Adrenal gland (tissue), 12 donors: ENCODE results near the gene GLIPR2. TPM values are rescaled to one million over a fixed set of nuclear protein-coding genes. Genes with fewer than 3 reads are reported as not detected.
A peak's percentile ranks its signal among the peaks of the same experiment; 100 is the strongest.

Source experiments
- DNase-seq, 7 donors: peaks; one replicate each; pipeline ENCODE4 v3.0.0-alpha.2; 2019 to 2020
- H3K27ac ChIP-seq, 5 donors: fragments of 200-600 bp; sonication (generic) in 4 of 5; 1 replicate in 3 of 5; 2 replicates in 2 of 5; pipeline versions ENCODE4 v1.5.1 to v1.8.0; 2016 to 2020; ENCODE audit warnings: mild to moderate bottlenecking in 1 of 5
- H3K27me3 ChIP-seq: fragments of 200-600 bp; 2 replicates; pipeline ENCODE4 v1.8.0; 2021
- H3K36me3 ChIP-seq, 2 donors: fragments of 200-600 bp; replicated peaks in 1 of 2; 1 replicate in 1 of 2; 2 replicates in 1 of 2; pipeline versions ENCODE4 v1.5.1 to v1.8.0; 2018 to 2022
- H3K4me1 ChIP-seq, 2 donors: fragments of 200-600 bp; replicated peaks in 1 of 2; 1 replicate in 1 of 2; 2 replicates in 1 of 2; pipeline versions ENCODE4 v1.5.1 to v1.8.0; 2018 to 2021
- H3K4me3 ChIP-seq, 4 donors: fragments of 200-600 bp; sonication (generic) in 3 of 4; one replicate each; pipeline ENCODE4 v1.5.1; 2016 to 2018
- H3K9me3 ChIP-seq, 3 donors: fragments of 200-600 bp; sonication (generic) in 1 of 3; replicated peaks in 1 of 3; 1 replicate in 2 of 3; 2 replicates in 1 of 3; pipeline versions ENCODE4 v1.5.1 to v1.8.0; 2016 to 2021
- POLR2A ChIP-seq, 2 donors: fragments of 450-650 bp; IDR thresholded peaks; one replicate each; pipeline ENCODE4 v1.6.1; 2017; ENCODE audit warnings: antibody characterized with exemption in 2 of 2, mild to moderate bottlenecking in 2 of 2, moderate library complexity in 1 of 2
- WGBS, 4 donors: extraction: QIAGEN DNeasy Blood & Tissue Kit in 2 of 4; methylation state at CpG; one replicate each; pipeline versions ENCODE4 v1.1.5 to v1.1.7; 2013 to 2017; 5-methylcytosine and 5-hydroxymethylcytosine counted together
- intact Hi-C, 2 donors: fragments of 100-400 bp; cut with DNase I; formaldehyde crosslinking; loops; one replicate each; pipeline versions ENCODE4 v1.14.1 to v1.15.0; 2022 to 2023
- polyA plus RNA-seq, 3 donors: library from polyadenylated mRNA; stranded (reverse); fragments of 200-250 nt in 2 of 3; fragments of 350-450 nt in 1 of 3; fragmentation: Illumina TruSeq in 1 of 3; extraction: RNeasy Lipid Tissue Mini Kit (QIAGEN cat#74804) in 1 of 3; gene quantifications; one replicate each; pipeline ENCODE4 v1.2.3, GENCODE V29; 2013 to 2014
- total RNA-seq, 9 donors: library from RNA; depleted of rRNA in 4 of 9; stranded (reverse); fragments of >200 nt in 4 of 9; fragments of 120-200 nt in 1 of 9; fragmentation: NEBNext Ultra II Directional in 1 of 9; extraction: Animal tissue kit (Norgen Biotek cat#: 25700) in 1 of 9; gene quantifications; one replicate each; pipeline versions ENCODE4 v1.1.0 to v1.2.4, GENCODE V29; 2013 to 2023
- TF ChIP-seq, protein P1 (sequence below), 6 experiments: fragments of 450-650 bp in 4 of 6; fragments of 200-600 bp in 2 of 6; sonication (generic) in 1 of 6; IDR thresholded peaks; 1 replicate in 5 of 6; 2 replicates in 1 of 6; pipeline versions ENCODE4 v1.5.1 to v1.8.0; 2016 to 2021; ENCODE audit warnings: antibody characterized with exemption in 6 of 6, mild to moderate bottlenecking in 2 of 6, moderate library complexity in 1 of 6
- donor health status: healthy with polysubstance abuse.
- donor health status: Bipolar disorder and iron deficiency.
- donor health status: DM: yes; HTN: yes; CAD: no.
- donor health status: DM: no; HTN: no; CAD: no.
- donor health status: DM: no; HTN: no; CAD: no.
- donor health status: DM: yes; HTN: yes; CAD: no.

Gene GLIPR2
- total and polyA plus RNA-seq, 12 donors: 16.1 to 56.3 (median 33.5) TPM

DNA sequence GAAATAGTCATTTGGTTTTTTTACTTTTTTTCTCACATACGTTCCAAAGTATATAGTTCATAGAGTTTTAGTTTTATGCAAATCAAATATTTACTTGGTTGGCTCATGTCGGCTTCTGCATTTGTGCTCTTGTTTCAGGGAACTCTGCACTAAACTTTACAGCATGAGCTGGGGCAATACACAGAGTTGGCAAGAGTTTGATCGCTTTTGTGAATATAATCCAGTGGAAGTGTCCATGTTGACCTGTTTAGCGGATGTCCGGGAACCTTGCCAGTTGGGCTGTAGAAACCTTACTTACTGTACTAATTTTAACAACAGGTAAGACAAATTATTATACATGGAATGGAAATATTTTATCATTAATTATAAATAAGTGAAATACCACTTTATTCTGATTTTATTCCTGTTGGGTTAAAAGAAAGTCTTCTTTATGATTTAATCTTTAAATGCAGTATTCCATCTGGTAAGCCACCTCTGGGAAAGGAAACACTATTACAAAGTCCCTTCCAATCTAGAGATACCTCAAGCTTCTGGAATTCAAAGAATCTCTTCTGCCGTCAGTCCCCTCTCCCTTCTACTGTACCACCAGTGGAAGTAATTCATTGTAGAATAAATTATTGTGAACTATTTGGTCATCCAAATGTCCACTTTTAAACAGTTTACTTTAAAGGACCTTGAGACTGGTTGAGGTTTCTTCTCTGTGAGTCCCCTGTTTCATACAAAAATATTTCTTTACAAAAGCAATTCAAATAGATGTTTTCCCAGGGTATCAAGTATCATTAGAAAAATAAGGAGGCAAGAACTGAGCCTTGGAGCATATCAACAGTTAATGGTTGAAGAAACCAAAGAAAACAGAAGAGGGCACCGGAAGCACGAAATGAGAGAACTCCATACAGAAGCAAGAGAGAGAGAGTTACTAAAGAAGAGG is 45.2 kb upstream of the GLIPR2 start:
- no peak for TF ChIP-seq POLR2A (IDR thresholded peaks at IDR 0.05)
- TF ChIP-seq, protein P1, sequence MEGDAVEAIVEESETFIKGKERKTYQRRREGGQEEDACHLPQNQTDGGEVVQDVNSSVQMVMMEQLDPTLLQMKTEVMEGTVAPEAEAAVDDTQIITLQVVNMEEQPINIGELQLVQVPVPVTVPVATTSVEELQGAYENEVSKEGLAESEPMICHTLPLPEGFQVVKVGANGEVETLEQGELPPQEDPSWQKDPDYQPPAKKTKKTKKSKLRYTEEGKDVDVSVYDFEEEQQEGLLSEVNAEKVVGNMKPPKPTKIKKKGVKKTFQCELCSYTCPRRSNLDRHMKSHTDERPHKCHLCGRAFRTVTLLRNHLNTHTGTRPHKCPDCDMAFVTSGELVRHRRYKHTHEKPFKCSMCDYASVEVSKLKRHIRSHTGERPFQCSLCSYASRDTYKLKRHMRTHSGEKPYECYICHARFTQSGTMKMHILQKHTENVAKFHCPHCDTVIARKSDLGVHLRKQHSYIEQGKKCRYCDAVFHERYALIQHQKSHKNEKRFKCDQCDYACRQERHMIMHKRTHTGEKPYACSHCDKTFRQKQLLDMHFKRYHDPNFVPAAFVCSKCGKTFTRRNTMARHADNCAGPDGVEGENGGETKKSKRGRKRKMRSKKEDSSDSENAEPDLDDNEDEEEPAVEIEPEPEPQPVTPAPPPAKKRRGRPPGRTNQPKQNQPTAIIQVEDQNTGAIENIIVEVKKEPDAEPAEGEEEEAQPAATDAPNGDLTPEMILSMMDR (IDR thresholded peaks at IDR 0.05): no peak
- no peaks in the 10 kb centered on the region for H3K27me3 ChIP-seq
- intact Hi-C loops: no loop called here
- no peak overlapping the region for H3K4me3 ChIP-seq
- no peaks in the 10 kb centered on the region for H3K9me3 ChIP-seq
- H3K27ac ChIP-seq: peak overlapping the region in 1 of 5 donors; percentile 10
- peak in 6 of 7 donors; percentile 20 to 65 (median 42) for DNase-seq
- WGBS, 4 donors: 35 to 52% (median 41%) methylated on average over 8 of the region's 8 CpGs
- H3K36me3 ChIP-seq: peaks cover 0 to 3% of the 10 kb centered on the region in 2 donors
- peaks cover 0 to 20% of the 10 kb centered on the region in 2 donors for H3K4me1 ChIP-seq

DNA sequence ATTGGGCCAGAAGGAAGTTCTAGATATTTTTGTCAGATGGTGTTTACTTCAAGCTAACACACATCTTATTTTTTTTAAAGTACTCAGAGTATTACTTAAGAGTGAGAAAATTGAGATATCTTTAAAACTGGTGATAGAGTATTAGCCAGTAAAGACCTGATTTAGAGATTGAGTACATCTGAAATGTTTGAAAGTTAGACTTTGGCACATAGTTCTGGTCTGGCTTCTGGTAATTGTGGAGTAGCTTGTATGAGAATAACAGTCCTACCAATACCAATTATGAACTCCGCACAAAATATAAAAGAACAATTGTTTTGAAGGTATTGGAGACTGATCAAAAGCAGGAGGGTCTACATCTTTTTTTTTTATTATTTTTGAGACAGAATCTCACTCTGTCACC is 44.5 kb upstream of the GLIPR2 start:
- WGBS, 4 donors: 95 to 100% (median 96%) methylated on average over 1 of the region's 1 CpG
- Histone ChIP-seq H3K4me1 (peaks cover 0 to 20% of the 10 kb centered on the region in 2 donors), H3K27me3 (no peaks in the 10 kb centered on the region), H3K9me3 (no peaks in the 10 kb centered on the region), H3K4me3 (no peak overlapping the region), H3K27ac (peak overlapping the region in 1 of 5 donors; percentile 10), H3K36me3 (peaks cover 0 to 3% of the 10 kb centered on the region in 2 donors)
- no peak for DNase-seq
- intact Hi-C loops: no loop called here
- TF ChIP-seq, protein P1 (IDR thresholded peaks at IDR 0.05): no peak
- no peak for TF ChIP-seq POLR2A (IDR thresholded peaks at IDR 0.05)

DNA sequence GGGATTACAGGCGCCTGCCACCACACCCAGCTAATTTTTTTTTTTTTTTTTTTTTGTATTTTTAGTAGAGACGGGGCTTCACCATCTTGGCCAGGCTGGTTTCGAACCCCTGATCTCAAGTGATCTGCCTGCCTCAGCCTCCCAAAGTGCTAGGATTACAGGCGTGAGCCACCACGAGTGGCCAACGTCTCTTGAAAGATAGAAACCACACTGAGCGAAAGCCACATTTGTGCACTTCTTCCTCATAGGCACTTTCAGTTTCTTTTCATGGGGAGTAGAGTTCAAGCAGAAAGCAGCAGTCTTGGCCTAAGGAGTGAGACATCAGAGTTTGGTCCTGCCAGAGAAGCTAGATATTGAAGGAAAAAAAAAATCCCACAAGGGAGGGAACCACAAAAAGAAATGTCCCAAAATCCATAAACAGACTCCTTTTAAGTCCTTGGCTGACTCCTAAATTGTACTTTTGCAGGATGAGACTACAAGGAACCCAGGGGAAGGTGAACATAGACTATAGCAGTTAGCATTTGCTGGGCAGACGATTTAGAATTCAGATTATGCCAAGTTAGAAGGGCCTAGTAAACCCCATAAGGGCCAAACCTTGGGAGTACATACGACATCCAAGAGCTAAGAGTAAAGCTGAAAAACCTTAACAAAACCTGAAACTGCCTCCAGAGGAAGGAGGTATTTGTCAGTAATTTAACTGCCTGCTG is 43.9 kb upstream of the GLIPR2 start:
- peak in 1 of 7 donors; percentile 15 for DNase-seq
- intact Hi-C loops: no loop called here
- Histone ChIP-seq H3K4me1 (peaks cover 0 to 20% of the 10 kb centered on the region in 2 donors), H3K27me3 (no peaks in the 10 kb centered on the region), H3K27ac (no peak overlapping the region), H3K4me3 (no peak overlapping the region), H3K9me3 (no peaks in the 10 kb centered on the region), H3K36me3 (peaks cover 0 to 3% of the 10 kb centered on the region in 2 donors)
- 70 to 88% (median 84%) methylated on average over 9 of the region's 9 CpGs for WGBS, 4 donors
- TF ChIP-seq POLR2A (IDR thresholded peaks at IDR 0.05): no peak
- TF ChIP-seq, protein P1 (IDR thresholded peaks at IDR 0.05): no peak

DNA sequence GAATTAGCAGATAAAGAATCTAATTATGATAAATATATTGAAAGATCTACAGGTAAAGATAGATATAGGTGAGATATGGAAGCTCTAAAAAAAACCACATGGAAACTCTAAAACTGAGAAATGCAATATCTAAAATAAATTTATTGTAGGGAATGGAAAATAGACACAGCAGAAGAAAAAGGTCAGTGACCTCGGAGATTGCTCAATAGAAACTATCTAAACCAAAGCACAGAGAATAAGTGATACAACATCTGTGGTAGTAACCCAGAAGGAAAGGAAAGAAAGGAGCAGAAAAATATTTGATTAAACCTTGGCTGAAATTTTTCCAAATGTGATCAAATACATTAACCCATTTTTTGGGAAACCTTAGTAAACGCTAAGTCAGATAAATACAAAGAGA is 43.1 kb upstream of the GLIPR2 start:
- peaks cover 0 to 3% of the 10 kb centered on the region in 2 donors for H3K36me3 ChIP-seq
- TF ChIP-seq, protein P1 (IDR thresholded peaks at IDR 0.05): no peak
- no peak overlapping the region for H3K4me3 ChIP-seq
- no peak overlapping the region for H3K27ac ChIP-seq
- no peaks in the 10 kb centered on the region for H3K9me3 ChIP-seq
- intact Hi-C loops: no loop called here
- H3K27me3 ChIP-seq: no peaks in the 10 kb centered on the region
- DNase-seq: peak in 1 of 7 donors; percentile 14
- WGBS, 4 donors: 79 to 97% (median 83%) methylated on average over 2 of the region's 2 CpGs
- peaks cover 0 to 20% of the 10 kb centered on the region in 2 donors for H3K4me1 ChIP-seq
